Erythroblast (primary cell): ENCODE results near the gene IVNS1ABP.

ENCODE experiments used
- GATA1 ChIP-seq: IDR thresholded peaks from 2 replicates; pipeline ENCODE4 v1.6.1; 2011; ENCODE audit warnings: low read depth, mild to moderate bottlenecking, control low read depth, low read length, moderate library complexity
- POLR2A ChIP-seq: IDR thresholded peaks from 2 replicates; pipeline ENCODE4 v1.6.1; 2011; ENCODE audit warnings: mild to moderate bottlenecking, low read length

DNA sequence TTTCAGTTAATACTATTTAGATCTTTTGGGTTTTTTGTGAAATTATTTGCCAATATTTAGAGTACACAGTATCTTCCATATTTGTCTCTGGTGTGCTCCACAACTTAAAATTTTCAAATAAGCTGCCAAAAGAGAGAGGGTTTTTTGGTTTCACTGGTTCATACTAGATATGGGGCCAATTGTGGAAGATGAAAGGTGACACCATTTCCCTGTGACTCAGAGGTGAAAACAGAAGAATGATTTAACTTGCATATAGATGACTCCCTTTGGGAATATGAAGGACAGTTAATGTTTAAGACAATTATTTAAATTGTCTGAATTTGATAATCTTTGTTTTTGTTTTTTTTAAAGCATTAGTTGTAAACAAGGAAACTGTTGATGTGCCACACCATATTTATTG is 37.5 kb downstream of the IVNS1ABP start:
- TF ChIP-seq POLR2A (no peak), GATA1 (no peak)
